Subcutaneous abdominal adipose tissue (tissue), 5 donors: ENCODE data around the gene LMBR1.
"Not testable (repeated sequence)": the region's sequence is repeated elsewhere in the genome, so short reads cannot be mapped to it uniquely, and the experiment has no call there.

Experiments used
- H3K27ac ChIP-seq: one replicate; pipeline ENCODE4 v1.7.0; 2013; ENCODE audit warnings: low read depth, mild to moderate bottlenecking, inconsistent platforms, low read length, moderate library complexity
- H3K27me3 ChIP-seq, 5 donors: one replicate each; pipeline ENCODE4 v1.7.0; 2013; ENCODE audit warnings: low read length in 5 of 5, inconsistent platforms in 1 of 5; ENCODE audit not compliant: control insufficient read depth in 5 of 5, insufficient read depth in 4 of 5
- H3K36me3 ChIP-seq, 5 donors: one replicate each; pipeline ENCODE4 v1.7.0; 2013; ENCODE audit warnings: low read length in 5 of 5; ENCODE audit not compliant: control insufficient read depth in 5 of 5, insufficient read depth in 5 of 5
- H3K4me1 ChIP-seq, 5 donors: one replicate each; pipeline ENCODE4 v1.7.0; 2013; ENCODE audit warnings: low read length in 5 of 5, mild to moderate bottlenecking in 3 of 5, moderate library complexity in 1 of 5; ENCODE audit not compliant: control insufficient read depth in 5 of 5, insufficient read depth in 5 of 5
- H3K4me3 ChIP-seq, 5 donors: one replicate each; pipeline ENCODE4 v1.7.0; 2013; ENCODE audit warnings: low read length in 5 of 5, low read depth in 1 of 5
- H3K9ac ChIP-seq, 5 donors: one replicate each; pipeline ENCODE4 v1.7.0; 2013; ENCODE audit warnings: low read length in 5 of 5, mild to moderate bottlenecking in 4 of 5, moderate library complexity in 3 of 5
- H3K9me3 ChIP-seq, 5 donors: one replicate each; pipeline ENCODE4 v1.7.0; 2013; ENCODE audit warnings: low read length in 5 of 5; ENCODE audit not compliant: control insufficient read depth in 5 of 5
- donor health status: healthy.
- donor health status: healthy.
- donor health status: healthy.
- donor health status: healthy.
- donor health status: healthy.

The LMBR1 gene

GRCh38 chr7:156892821-156893706, at the start of gene LMBR1:
Gene LMBR1, minus strand, starts transcription at chr7:156893183. Its CDS starts 190 bp downstream, at chr7:156892993.
- Histone ChIP-seq H3K36me3 (no peaks in the 10 kb centered on the region), H3K9ac (peak within 1 kb of the TSS; percentile 83 to 94 (median 87)), H3K27me3 (no peaks in the 10 kb centered on the region), H3K4me3 (peak within 1 kb of the TSS; percentile 77 to 95 (median 86)), H3K4me1 (peaks cover 2 to 37% (median 26%) of the 10 kb centered on the region in 5 donors), H3K9me3 (no peaks in the 10 kb centered on the region), H3K27ac (peak within 1 kb of the TSS; percentile 92)

- peaks cover 14 to 32% (median 23%) of the 10 kb centered on the region in 5 donors for H3K27me3 ChIP-seq
- H3K36me3 ChIP-seq: no peaks in the 10 kb centered on the region
- no peak overlapping the region for H3K9ac ChIP-seq
- no peaks in the 10 kb centered on the region for H3K4me1 ChIP-seq
- H3K27ac ChIP-seq: no peak overlapping the region
- H3K9me3 ChIP-seq: no peaks in the 10 kb centered on the region
- no peak overlapping the region for H3K4me3 ChIP-seq
Observed at GRCh38 chr7:156942708-156943090, 49.7 kb upstream of the LMBR1 start.

- Histone ChIP-seq H3K27me3 (peaks cover 14 to 32% (median 23%) of the 10 kb centered on the region in 5 donors), H3K36me3 (no peaks in the 10 kb centered on the region), H3K4me1 (no peaks in the 10 kb centered on the region), H3K9me3 (no peaks in the 10 kb centered on the region), H3K4me3 (no peak overlapping the region), H3K9ac (no peak overlapping the region), H3K27ac (no peak overlapping the region)
Observed at GRCh38 chr7:156941393-156942182, 48.6 kb upstream of the LMBR1 start.

- Histone ChIP-seq H3K27me3 (peaks cover 14 to 32% (median 23%) of the 10 kb centered on the region in 5 donors), H3K4me1 (no peaks in the 10 kb centered on the region), H3K9me3 (no peaks in the 10 kb centered on the region)
Observed at GRCh38 chr7:156940421-156941122, 47.6 kb upstream of the LMBR1 start.

GRCh38 chr7:156936766-156937165, 43.8 kb upstream of the LMBR1 start:
- not testable (repeated sequence) for H3K36me3 ChIP-seq, H3K9ac ChIP-seq, H3K4me3 ChIP-seq, H3K27ac ChIP-seq, H3K4me1 ChIP-seq, H3K9me3 ChIP-seq
- peaks cover 0 to 14% (median 3%) of the 10 kb centered on the region in 5 donors for H3K27me3 ChIP-seq

More at GRCh38 chr7:156940421-156941122, 47.6 kb upstream of the LMBR1 start:
- no peak overlapping the region for H3K4me3 ChIP-seq
- H3K27ac ChIP-seq: no peak overlapping the region
- no peak overlapping the region for H3K9ac ChIP-seq
- no peaks in the 10 kb centered on the region for H3K36me3 ChIP-seq

GRCh38 chr7:156935250-156935649, 42.3 kb upstream of the LMBR1 start:
- Histone ChIP-seq H3K9ac (no peak overlapping the region), H3K27me3 (peaks cover 0 to 7% (median 3%) of the 10 kb centered on the region in 5 donors), H3K27ac (no peak overlapping the region)

GRCh38 chr7:156932006-156932405, 39.0 kb upstream of the LMBR1 start:
- no peaks in the 10 kb centered on the region for H3K36me3 ChIP-seq
- H3K27ac ChIP-seq: no peak overlapping the region
- no peak overlapping the region for H3K9ac ChIP-seq
- no peak overlapping the region for H3K4me3 ChIP-seq
- H3K9me3 ChIP-seq: no peaks in the 10 kb centered on the region
- H3K4me1 ChIP-seq: peaks cover 0 to 6% (median 0%) of the 10 kb centered on the region in 5 donors
- peaks cover 0 to 16% (median 9%) of the 10 kb centered on the region in 5 donors for H3K27me3 ChIP-seq

More at GRCh38 chr7:156935250-156935649, 42.3 kb upstream of the LMBR1 start:
- Histone ChIP-seq H3K9me3 (no peaks in the 10 kb centered on the region), H3K36me3 (no peaks in the 10 kb centered on the region), H3K4me1 (no peaks in the 10 kb centered on the region), H3K4me3 (no peak overlapping the region)

- Histone ChIP-seq H3K27ac (no peak overlapping the region), H3K27me3 (peaks cover 0 to 16% (median 9%) of the 10 kb centered on the region in 5 donors), H3K9me3 (no peaks in the 10 kb centered on the region), H3K9ac (no peak overlapping the region), H3K4me3 (no peak overlapping the region), H3K4me1 (peaks cover 0 to 6% (median 0%) of the 10 kb centered on the region in 5 donors), H3K36me3 (no peaks in the 10 kb centered on the region)
Observed at GRCh38 chr7:156929789-156930539, 37.0 kb upstream of the LMBR1 start.

GRCh38 chr7:156928406-156928747, 35.4 kb upstream of the LMBR1 start:
- Histone ChIP-seq H3K9me3 (no peaks in the 10 kb centered on the region), H3K4me3 (no peak overlapping the region), H3K27me3 (peaks cover 0 to 13% (median 6%) of the 10 kb centered on the region in 5 donors), H3K9ac (no peak overlapping the region), H3K36me3 (no peaks in the 10 kb centered on the region), H3K4me1 (peaks cover 0 to 6% (median 0%) of the 10 kb centered on the region in 5 donors), H3K27ac (no peak overlapping the region)
